K562 (cell line): ENCODE results near the gene GOLGA2. TPM values are rescaled to one million over a fixed set of nuclear protein-coding genes. Genes with fewer than 3 reads are reported as not detected.

ENCODE experiments used
- CHD2 ChIP-seq: IDR thresholded peaks from 2 replicates; pipeline ENCODE4 v1.6.1; 2011; ENCODE audit warnings: low read depth, low read length
- ETS2 ChIP-seq: IDR thresholded peaks from 2 replicates; pipeline ENCODE4 v1.6.1; 2016; ENCODE audit warnings: borderline replicate concordance, missing genetic modification characterization, mild to moderate bottlenecking, moderate library complexity, missing compliant biosample characterization; ENCODE audit not compliant: poor library complexity, severe bottlenecking
- KAT8 ChIP-seq: fragments of 450-650 bp; IDR thresholded peaks from 2 replicates; pipeline ENCODE4 v1.6.1; 2016; ENCODE audit warnings: low read depth, mild to moderate bottlenecking
- KDM4B ChIP-seq, 2 experiments: fragments of 450-650 bp in 1 of 2; sonication (generic) in 1 of 2; IDR thresholded peaks; 2 replicates each; pipeline ENCODE4 v1.6.1; 2016 to 2017; ENCODE audit warnings: borderline replicate concordance in 2 of 2, antibody characterized with exemption in 1 of 2, low read depth in 1 of 2, mild to moderate bottlenecking in 1 of 2
- KDM5B ChIP-seq: fragments of 200-600 bp; sonication (generic); IDR thresholded peaks from 2 replicates; pipeline ENCODE4 v1.6.1; 2012; ENCODE audit warnings: low read depth, mild to moderate bottlenecking, moderate library complexity, low read length, control low read depth, inconsistent platforms; ENCODE audit not compliant: insufficient replicate concordance
- MCM7 ChIP-seq, 2 experiments: fragments of 450-650 bp; IDR thresholded peaks; 2 replicates each; pipeline ENCODE4 v1.6.1; 2016 to 2018
- PTTG1 ChIP-seq: fragments of 450-650 bp; IDR thresholded peaks from 2 replicates; pipeline ENCODE4 v1.6.1; 2016; ENCODE audit warnings: low read depth, mild to moderate bottlenecking, missing genetic modification characterization, missing compliant biosample characterization
- SIRT6 ChIP-seq: IDR thresholded peaks from one replicate; pipeline ENCODE4 v1.6.1; 2012; ENCODE audit warnings: low read depth, mild to moderate bottlenecking, control low read depth, inconsistent platforms, low read length, moderate library complexity
- TBP ChIP-seq: optimal IDR thresholded peaks from 2 replicates; pipeline ENCODE3; 2011; ENCODE audit warnings: low read depth, low read length, improper control_type of control experiment
- ZBTB8A ChIP-seq: fragments of 450-650 bp; IDR thresholded peaks from 2 replicates; pipeline ENCODE4 v1.6.1; 2018; ENCODE audit warnings: mild to moderate bottlenecking, moderate library complexity; ENCODE audit not compliant: partially characterized antibody
- ZNF507 ChIP-seq: conservative IDR thresholded peaks from 2 replicates; pipeline ENCODE4 v1.6.1; 2017; ENCODE audit warnings: missing genetic modification characterization, missing compliant biosample characterization
- polyA plus RNA-seq, 8 experiments: library from polyadenylated mRNA; depleted of rRNA in 4 of 8; stranded (reverse) in 5 of 8; unstranded in 3 of 8; fragments of >200 nt; fragmentation: Nextera tagmentation in 2 of 8; fragmentation: Illumina TruSeq in 1 of 8; extraction: Ambion mirVana in 2 of 8; extraction: Trizol in 1 of 8; gene quantifications; 2 replicates each; pipeline versions ENCODE4 v1.2.1 to v1.2.3, GENCODE V29; 2011 to 2014; ENCODE audit warnings: inconsistent platforms in 1 of 8, missing spikeins in 1 of 8
- total RNA-seq, 7 experiments: library from RNA; depleted of rRNA in 6 of 7; stranded (reverse); fragments of >200 nt in 6 of 7; fragmentation: Illumina TruSeq in 2 of 7; extraction: Trizol in 2 of 7; gene quantifications; 2 replicates each; pipeline versions ENCODE4 v1.2.1 to v1.2.3, GENCODE V29; 2011 to 2021; ENCODE audit warnings: low replicate concordance in 1 of 7
- TF ChIP-seq, protein P1 (sequence below): fragments of 250-450 bp; sonication (Bioruptor Pico); IDR thresholded peaks from 2 replicates; pipeline ENCODE4 v1.5.0; 2020; ENCODE audit warnings: mild to moderate bottlenecking
- TF ChIP-seq, protein P2 (sequence below): sonication (generic); formaldehyde crosslinking; IDR thresholded peaks from 2 replicates; pipeline ENCODE4 v1.8.1; 2022; ENCODE audit warnings: missing genetic modification reagents
- TF ChIP-seq, protein P3 (sequence below): fragments of 250-450 bp; sonication (Bioruptor Pico); IDR thresholded peaks from 2 replicates; pipeline ENCODE4 v1.4.0; 2020
- TF ChIP-seq, protein P4 (sequence below): sonication (generic); formaldehyde crosslinking; IDR thresholded peaks from 2 replicates; pipeline ENCODE4 v1.8.0; 2022; ENCODE audit warnings: mild to moderate bottlenecking, low read depth, missing genetic modification reagents
- TF ChIP-seq, protein P5 (sequence below): fragments of 250-450 bp; sonication (Bioruptor Pico); IDR thresholded peaks from 2 replicates; pipeline ENCODE4 v1.8.0; 2021; ENCODE audit warnings: moderate library complexity, mild to moderate bottlenecking, inconsistent platforms

Gene GOLGA2
- total and polyA plus RNA-seq, 9 of the 15 experiments (the other 6 are each of a cell fraction or from before 2014, with no cell fraction given) = 15.7 to 138 (median 76.0) TPM

DNA sequence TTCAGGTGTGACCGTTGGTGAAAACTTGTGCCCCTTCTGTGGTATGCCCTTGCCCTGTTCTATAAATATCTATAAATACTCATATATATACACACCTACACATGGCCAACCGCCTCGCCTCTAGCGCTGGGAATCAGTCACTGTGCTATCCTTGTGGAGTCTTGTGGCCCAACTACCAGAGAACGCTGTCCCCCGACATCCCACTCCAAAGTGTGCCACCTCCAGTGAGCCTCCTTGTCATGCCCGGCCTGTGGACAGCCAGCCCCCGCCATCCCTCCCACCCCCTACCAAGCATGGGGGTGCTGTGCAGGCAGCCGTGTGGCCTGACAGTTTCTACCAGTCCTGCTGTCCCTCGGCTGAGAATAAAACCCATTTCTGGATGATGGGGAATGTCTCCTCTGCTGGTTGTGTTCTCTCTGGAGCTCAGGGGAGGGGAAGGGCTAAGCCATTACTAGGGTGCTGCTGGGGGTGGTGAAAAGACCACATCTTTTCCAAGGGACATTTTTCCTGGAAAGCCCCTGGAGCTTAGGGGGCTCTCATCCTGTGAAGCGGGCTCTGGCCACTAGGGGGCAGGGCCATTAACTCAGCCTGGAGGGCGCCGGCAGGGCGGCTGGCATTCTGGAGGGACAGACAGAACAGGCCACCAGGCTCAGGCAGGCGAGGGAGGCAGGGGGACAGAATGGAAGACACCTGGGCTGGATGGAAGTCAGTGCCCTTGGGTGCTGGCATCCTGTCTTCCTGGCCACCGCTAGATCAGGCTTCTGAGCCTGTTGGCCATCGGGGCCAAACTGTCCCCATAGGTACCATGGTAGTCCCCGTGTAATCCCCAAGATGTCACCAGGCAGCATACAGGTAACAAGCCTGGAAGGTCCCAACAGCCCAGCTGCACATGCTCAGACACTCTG, 20.7 kb downstream of the GOLGA2 start (continued):
- TF ChIP-seq, protein P1, sequence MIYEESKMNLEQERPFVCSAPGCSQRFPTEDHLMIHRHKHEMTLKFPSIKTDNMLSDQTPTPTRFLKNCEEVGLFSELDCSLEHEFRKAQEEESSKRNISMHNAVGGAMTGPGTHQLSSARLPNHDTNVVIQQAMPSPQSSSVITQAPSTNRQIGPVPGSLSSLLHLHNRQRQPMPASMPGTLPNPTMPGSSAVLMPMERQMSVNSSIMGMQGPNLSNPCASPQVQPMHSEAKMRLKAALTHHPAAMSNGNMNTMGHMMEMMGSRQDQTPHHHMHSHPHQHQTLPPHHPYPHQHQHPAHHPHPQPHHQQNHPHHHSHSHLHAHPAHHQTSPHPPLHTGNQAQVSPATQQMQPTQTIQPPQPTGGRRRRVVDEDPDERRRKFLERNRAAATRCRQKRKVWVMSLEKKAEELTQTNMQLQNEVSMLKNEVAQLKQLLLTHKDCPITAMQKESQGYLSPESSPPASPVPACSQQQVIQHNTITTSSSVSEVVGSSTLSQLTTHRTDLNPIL (CRISPR knock-in tag) = no peak
- TF ChIP-seq KDM4B (IDR thresholded peaks at IDR 0.05; ENCODE audit: borderline replicate concordance in 2 of 2, low read depth in 1 of 2) (no peak), CHD2 (0 out of 2 replicates have a peak, but pooled peaks have one; percentile 26), ETS2 (tag) (no peak), MCM7 (IDR thresholded peaks at IDR 0.05) (no peak), SIRT6 (no peak), PTTG1 (tag) (no peak), KAT8 (no peak), TBP (no peak), KDM5B (no peak), ZNF507 (no peak), ZBTB8A (no peak)
- TF ChIP-seq, protein P2, sequence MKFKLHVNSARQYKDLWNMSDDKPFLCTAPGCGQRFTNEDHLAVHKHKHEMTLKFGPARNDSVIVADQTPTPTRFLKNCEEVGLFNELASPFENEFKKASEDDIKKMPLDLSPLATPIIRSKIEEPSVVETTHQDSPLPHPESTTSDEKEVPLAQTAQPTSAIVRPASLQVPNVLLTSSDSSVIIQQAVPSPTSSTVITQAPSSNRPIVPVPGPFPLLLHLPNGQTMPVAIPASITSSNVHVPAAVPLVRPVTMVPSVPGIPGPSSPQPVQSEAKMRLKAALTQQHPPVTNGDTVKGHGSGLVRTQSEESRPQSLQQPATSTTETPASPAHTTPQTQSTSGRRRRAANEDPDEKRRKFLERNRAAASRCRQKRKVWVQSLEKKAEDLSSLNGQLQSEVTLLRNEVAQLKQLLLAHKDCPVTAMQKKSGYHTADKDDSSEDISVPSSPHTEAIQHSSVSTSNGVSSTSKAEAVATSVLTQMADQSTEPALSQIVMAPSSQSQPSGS (CRISPR knock-in tag) = no peak
- TF ChIP-seq, protein P3, sequence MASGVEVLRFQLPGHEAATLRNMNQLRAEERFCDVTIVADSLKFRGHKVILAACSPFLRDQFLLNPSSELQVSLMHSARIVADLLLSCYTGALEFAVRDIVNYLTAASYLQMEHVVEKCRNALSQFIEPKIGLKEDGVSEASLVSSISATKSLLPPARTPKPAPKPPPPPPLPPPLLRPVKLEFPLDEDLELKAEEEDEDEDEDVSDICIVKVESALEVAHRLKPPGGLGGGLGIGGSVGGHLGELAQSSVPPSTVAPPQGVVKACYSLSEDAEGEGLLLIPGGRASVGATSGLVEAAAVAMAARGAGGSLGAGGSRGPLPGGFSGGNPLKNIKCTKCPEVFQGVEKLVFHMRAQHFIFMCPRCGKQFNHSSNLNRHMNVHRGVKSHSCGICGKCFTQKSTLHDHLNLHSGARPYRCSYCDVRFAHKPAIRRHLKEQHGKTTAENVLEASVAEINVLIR (CRISPR knock-in tag) = no peak
- TF ChIP-seq, protein P4, sequence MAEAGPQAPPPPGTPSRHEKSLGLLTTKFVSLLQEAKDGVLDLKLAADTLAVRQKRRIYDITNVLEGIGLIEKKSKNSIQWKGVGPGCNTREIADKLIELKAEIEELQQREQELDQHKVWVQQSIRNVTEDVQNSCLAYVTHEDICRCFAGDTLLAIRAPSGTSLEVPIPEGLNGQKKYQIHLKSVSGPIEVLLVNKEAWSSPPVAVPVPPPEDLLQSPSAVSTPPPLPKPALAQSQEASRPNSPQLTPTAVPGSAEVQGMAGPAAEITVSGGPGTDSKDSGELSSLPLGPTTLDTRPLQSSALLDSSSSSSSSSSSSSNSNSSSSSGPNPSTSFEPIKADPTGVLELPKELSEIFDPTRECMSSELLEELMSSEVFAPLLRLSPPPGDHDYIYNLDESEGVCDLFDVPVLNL (CRISPR knock-in tag) = no peak
- TF ChIP-seq, protein P5, sequence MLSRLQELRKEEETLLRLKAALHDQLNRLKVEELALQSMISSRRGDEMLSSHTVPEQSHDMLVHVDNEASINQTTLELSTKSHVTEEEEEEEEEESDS (CRISPR knock-in tag) = no peak
